Adipocyte (in vitro differentiated cells): ENCODE measurements around the gene DLGAP1.

Source experiments
- DNase-seq: peaks from one replicate; pipeline ENCODE4 v3.0.0-alpha.2; 2015; ENCODE audit warnings: low read depth
- H3K27me3 ChIP-seq: replicated peaks from 2 replicates; pipeline ENCODE4 v1.7.0; 2013; ENCODE audit warnings: mild to moderate bottlenecking, low read length, moderate library complexity; ENCODE audit not compliant: control insufficient read depth, insufficient read depth
- H3K36me3 ChIP-seq: 2 replicates; pipeline ENCODE4 v1.7.0; 2013; ENCODE audit warnings: low read length, mild to moderate bottlenecking, moderate library complexity; ENCODE audit not compliant: control insufficient read depth, insufficient read depth, severe bottlenecking
- H3K4me1 ChIP-seq: 2 replicates; pipeline ENCODE4 v1.7.0; 2013; ENCODE audit warnings: mild to moderate bottlenecking, low read length, moderate library complexity; ENCODE audit not compliant: control insufficient read depth, insufficient read depth
- H3K4me3 ChIP-seq: 2 replicates; pipeline ENCODE4 v1.7.0; 2013; ENCODE audit warnings: mild to moderate bottlenecking, low read length, moderate library complexity
- H3K9ac ChIP-seq: 2 replicates; pipeline ENCODE4 v1.7.0; 2013; ENCODE audit warnings: mild to moderate bottlenecking, low read length, moderate library complexity
- H3K9me3 ChIP-seq: 2 replicates; pipeline ENCODE4 v1.7.0; 2013; ENCODE audit warnings: mild to moderate bottlenecking, low read length, moderate library complexity; ENCODE audit not compliant: control insufficient read depth

The DLGAP1 gene

DNA sequence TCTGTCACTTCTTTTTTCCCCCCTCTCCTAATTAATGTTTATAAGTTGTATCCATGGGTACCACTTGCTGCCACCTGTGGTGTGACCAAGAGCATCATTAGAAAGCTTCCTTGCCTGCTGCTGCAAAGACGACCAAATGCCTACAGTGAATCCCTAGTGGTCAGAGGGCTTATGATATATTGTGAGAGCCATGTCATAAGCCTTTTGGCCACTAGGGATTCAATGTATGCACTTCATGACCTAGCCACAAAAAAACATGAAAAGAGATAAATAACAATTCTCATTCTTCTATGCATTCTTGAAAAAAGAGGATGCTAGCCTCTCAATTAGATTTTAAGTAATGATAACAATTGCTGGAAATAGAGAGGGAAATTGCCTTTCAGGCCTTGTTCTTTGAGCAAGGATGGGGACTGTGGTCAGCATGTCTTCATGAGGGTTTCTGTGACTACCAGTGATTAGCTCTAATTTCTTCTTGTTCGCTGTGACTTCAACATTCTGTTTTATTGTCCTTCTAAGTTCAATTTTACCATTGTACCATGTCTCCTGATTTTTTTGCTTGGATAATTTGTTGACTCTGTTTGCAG is 569.8 kb downstream of the DLGAP1 start:
- Histone ChIP-seq H3K4me3 (no peak overlapping the region), H3K9me3 (no peaks in the 10 kb centered on the region), H3K27me3 (no peaks in the 10 kb centered on the region), H3K36me3 (no peaks in the 10 kb centered on the region), H3K9ac (no peak overlapping the region), H3K4me1 (peaks cover 16% of the 10 kb centered on the region)
- DNase-seq = no peak

DNA sequence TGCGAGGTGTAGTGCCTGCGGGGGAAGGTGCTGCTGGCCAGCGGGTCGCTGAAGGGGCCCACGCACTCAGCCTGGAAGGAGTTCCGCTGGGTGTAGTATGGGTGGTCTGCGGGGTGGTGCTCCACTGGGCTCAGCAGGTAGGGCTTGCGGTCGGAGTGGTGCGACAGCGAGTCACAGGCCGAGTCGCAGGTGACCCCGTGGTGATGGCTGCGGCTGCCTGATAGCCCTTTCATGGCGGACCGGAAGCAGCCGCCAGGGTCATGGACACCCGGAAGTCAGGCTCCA is 575.3 kb downstream of the DLGAP1 start:
- no peak for DNase-seq

DNA sequence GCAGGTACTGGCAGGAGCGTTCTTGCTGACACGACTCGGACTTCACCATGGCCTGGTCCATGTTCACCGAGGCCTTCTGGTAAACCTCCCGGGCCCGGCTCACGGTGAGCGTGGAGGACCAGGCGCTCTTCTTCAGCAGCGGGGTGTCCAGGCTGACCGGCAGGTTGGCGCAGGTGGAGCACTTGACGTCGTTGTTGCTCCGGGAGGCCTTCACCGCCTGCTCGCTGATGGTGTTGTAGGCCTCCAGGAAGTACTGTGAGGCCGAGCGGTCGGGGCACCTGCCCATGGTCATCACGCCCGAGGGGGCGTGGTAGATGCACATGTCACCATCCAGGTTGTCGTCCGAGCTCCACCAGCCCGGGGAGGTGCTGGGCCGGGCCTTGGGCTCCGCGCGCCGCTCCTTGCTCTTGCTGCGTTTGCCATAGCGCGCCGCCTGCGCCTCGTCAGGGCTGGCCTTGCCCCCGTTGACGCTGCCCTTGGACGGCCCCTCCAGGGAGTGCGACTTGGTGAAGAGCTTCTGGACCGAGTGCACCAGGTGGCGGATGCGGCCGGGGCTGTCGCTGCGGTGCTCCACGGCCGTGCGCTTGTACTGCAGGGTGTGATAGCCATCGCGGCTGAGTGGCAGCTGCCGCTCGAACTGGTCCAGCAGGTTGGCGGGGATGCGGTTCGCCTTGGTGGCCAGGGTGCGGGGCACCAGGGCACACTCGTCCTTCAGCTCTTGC is 575.8 kb downstream of the DLGAP1 start:
- DNase-seq = no peak
- Histone ChIP-seq H3K27me3 (no peaks in the 10 kb centered on the region), H3K4me3 (no peak overlapping the region), H3K9me3 (no peaks in the 10 kb centered on the region), H3K4me1 (peaks cover 30% of the 10 kb centered on the region), H3K9ac (no peak overlapping the region), H3K36me3 (no peaks in the 10 kb centered on the region)

More for the DNA sequence above, 575.3 kb downstream of the DLGAP1 start:
- H3K4me3 ChIP-seq = no peak overlapping the region
- H3K4me1 ChIP-seq = peaks cover 25% of the 10 kb centered on the region
- no peaks in the 10 kb centered on the region for H3K9me3 ChIP-seq
- H3K27me3 ChIP-seq = no peaks in the 10 kb centered on the region
- no peaks in the 10 kb centered on the region for H3K36me3 ChIP-seq
- no peak overlapping the region for H3K9ac ChIP-seq

DNA sequence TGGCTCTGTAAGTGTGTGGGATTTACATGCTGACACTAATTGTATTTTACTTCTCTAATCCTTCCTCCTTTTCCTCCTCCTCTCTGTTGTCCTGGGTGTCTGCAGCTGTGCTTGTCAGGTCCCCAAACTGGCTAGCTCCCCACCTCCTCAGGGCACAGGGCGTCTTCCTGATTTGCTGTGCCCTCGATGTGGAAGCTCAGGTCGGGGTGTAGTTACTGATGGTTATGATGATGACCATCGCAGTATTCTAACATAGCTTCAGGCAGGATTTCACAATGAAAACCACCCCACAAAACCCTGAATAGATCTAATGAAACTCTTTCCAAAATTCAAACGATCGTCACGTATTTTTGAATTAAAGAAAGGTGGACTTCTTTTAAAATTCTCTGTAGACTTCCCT is 576.7 kb downstream of the DLGAP1 start:
- Histone ChIP-seq H3K36me3 (no peaks in the 10 kb centered on the region), H3K9ac (no peak overlapping the region), H3K27me3 (no peaks in the 10 kb centered on the region), H3K4me3 (no peak overlapping the region), H3K9me3 (no peaks in the 10 kb centered on the region), H3K4me1 (peaks cover 31% of the 10 kb centered on the region)
- no peak for DNase-seq

DNA sequence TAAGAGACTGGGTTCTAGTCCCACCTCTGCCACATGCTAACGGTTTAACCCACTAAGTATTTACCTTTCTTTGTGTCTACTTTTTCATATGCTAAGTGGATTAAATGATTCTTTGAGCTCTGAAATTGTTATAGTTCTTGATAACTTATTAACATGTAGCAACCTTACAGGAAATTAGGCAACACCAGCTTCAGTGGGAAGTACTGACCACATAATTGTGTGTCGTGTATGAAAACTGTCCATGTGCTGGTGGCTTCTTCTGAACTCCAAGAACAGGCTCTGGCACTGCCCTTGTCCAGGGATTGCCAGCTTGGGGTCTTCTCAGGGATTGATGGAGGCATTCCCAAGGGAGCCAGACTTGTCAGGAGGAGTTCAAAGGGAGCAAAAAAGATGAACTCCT is 577.4 kb downstream of the DLGAP1 start:
- H3K9me3 ChIP-seq = no peaks in the 10 kb centered on the region
- H3K27me3 ChIP-seq = no peaks in the 10 kb centered on the region
- H3K9ac ChIP-seq = no peak overlapping the region
- no peak for DNase-seq
- H3K4me3 ChIP-seq = no peak overlapping the region
- peaks cover 33% of the 10 kb centered on the region for H3K4me1 ChIP-seq
- H3K36me3 ChIP-seq = no peaks in the 10 kb centered on the region

DNA sequence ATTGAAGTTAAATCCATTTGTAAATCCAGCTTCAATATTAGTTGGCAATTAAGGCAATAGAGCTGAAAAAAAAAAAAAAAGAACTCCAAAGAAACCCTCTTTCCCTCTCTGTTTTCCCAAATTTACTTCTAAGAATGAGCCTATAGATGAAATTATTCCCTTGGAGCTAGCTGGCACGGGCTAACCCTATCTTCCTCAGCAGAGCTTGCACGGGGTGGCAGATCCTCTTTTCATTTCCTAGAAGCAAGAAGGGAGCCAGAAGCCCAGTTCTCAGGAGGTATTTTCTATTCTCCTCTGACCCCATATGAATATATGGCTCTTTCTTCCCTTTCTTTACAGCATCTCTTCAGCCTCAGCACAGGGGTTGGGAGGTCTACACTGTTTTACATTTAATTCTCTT is 579.1 kb downstream of the DLGAP1 start:
- Histone ChIP-seq H3K4me1 (peaks cover 38% of the 10 kb centered on the region), H3K36me3 (no peaks in the 10 kb centered on the region), H3K4me3 (no peak overlapping the region), H3K27me3 (no peaks in the 10 kb centered on the region), H3K9me3 (no peaks in the 10 kb centered on the region), H3K9ac (no peak overlapping the region)
- no peak for DNase-seq

DNA sequence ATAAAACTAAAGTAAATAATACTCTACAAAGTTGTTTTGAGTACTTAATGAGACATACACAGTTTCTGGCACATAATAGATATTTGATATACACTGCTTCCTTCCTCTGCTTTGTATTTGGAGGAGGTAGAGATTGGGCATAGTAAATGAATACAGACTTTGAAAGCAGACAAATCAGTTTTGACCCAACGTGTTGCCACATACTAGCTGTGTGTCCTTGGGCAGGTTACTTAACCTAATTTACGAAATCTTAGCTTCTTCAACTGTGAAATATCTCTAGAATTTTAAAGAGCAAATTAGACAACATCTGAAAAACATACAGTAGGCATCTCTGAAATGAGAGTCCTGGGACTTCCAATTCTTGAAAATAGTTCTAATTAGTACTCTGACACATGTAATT is 579.7 kb downstream of the DLGAP1 start:
- Histone ChIP-seq H3K4me1 (peaks cover 38% of the 10 kb centered on the region), H3K9ac (no peak overlapping the region), H3K4me3 (no peak overlapping the region), H3K9me3 (no peaks in the 10 kb centered on the region), H3K27me3 (no peaks in the 10 kb centered on the region), H3K36me3 (no peaks in the 10 kb centered on the region)
- DNase-seq = no peak

DNA sequence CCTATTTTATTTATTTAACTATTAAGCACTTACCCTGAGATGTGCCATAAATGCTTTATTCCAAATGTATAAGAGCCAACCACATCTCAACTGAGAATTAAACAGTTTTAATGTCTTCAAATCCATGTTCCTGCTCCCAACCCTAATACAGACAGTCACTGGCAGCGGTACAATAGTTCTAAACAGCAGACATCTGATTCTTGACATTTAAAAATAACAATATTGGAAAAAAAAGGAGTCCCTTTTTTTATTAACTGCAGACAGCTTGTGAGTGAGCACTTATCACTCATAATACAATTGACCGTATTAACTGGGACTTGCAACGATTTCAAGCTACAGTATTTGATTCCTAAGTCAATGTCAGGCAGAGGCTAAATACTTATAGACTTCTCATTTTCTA is 580.5 kb downstream of the DLGAP1 start:
- Histone ChIP-seq H3K36me3 (no peaks in the 10 kb centered on the region), H3K9ac (peak overlapping the region; percentile 76), H3K9me3 (no peaks in the 10 kb centered on the region), H3K27me3 (no peaks in the 10 kb centered on the region), H3K4me1 (peaks cover 38% of the 10 kb centered on the region), H3K4me3 (peak overlapping the region; percentile 80)
- no peak for DNase-seq

DNA sequence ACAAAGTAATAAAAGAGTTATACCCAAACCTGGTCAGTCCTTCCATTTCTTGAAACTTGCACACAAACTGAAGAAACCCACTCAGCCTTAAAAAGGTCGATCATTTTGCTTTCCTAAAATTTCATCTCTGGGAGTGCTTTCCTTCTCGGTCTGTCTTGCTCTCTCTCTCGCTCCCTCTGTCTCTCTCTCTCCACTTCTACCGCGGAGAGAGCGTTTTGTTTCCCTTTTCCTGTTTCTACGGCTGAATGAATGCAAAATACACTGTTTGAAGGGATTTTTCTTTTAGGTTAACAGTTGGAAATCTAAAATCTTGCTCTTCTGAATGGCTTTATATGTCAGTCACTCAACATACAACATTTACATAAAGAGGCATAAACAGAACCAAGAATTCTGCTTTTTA is 581.0 kb downstream of the DLGAP1 start:
- H3K36me3 ChIP-seq = no peaks in the 10 kb centered on the region

DNA sequence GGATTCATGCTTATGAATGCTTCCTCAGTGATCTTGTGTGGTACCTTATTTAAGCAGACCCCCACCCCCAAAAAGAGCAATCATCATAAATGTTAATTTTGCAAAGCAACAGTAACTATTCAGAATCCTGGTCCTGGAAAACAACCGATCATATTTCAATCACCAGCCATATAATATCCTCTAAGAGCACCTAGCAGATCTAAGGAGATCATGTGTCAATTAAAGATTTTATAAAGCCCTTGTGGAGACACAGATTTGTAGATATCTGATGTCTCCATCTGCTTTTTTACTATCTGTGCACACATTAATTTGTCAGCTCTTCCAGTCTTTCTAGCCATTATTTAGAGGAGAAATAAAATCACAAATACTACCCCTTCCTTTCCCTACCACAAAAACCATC is 581.4 kb downstream of the DLGAP1 start:
- H3K4me1 ChIP-seq = peaks cover 38% of the 10 kb centered on the region
- peak overlapping the region; percentile 80 for H3K4me3 ChIP-seq
- no peak for DNase-seq
- no peaks in the 10 kb centered on the region for H3K36me3 ChIP-seq
- no peaks in the 10 kb centered on the region for H3K27me3 ChIP-seq
- H3K9me3 ChIP-seq = no peaks in the 10 kb centered on the region
- peak overlapping the region; percentile 76 for H3K9ac ChIP-seq

More for the DNA sequence above, 581.0 kb downstream of the DLGAP1 start:
- DNase-seq = no peak
- Histone ChIP-seq H3K4me3 (peak overlapping the region; percentile 80), H3K9ac (peak overlapping the region; percentile 76), H3K27me3 (no peaks in the 10 kb centered on the region), H3K9me3 (no peaks in the 10 kb centered on the region), H3K4me1 (peaks cover 38% of the 10 kb centered on the region)

DNA sequence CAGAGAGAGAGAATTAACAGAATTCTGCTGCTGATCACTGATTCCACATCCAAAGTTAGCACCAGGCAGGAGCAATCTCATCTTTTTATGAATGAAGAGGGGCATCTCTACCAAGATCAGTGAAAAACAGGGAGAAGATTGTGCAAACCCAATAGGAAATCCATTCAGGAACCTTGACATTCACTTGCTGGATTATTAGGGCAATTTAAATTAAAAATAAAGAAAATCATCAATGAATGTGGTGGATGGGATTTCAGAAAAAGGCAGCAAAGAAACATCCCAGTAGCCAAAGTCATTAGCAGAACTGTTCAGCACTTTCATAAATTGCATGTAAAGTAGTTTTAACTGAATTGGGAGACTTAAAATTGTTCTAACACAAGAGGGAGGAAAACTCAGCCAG is 581.9 kb downstream of the DLGAP1 start:
- peaks cover 38% of the 10 kb centered on the region for H3K4me1 ChIP-seq
- no peaks in the 10 kb centered on the region for H3K9me3 ChIP-seq
- no peaks in the 10 kb centered on the region for H3K27me3 ChIP-seq
- H3K9ac ChIP-seq = no peak overlapping the region
- H3K36me3 ChIP-seq = no peaks in the 10 kb centered on the region
- H3K4me3 ChIP-seq = no peak overlapping the region
- DNase-seq = no peak

DNA sequence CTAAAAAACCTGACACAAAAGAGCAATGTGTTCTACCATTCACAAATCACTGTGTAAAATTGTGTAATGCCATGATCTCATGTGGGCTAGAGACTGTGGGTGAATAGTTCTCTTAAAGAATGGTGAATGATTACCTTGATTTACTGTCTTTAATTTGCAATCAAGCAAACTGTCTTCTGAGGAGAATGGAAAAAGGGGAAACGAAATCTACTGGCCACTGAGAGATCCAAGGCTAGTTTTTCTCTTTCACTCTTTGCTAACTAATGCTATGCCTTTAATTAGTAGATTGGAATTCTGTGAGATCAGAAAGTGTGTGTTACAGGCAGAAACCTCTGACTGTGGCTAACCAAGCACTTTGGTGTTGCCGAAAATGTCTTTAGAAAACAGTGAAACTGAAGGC is 582.5 kb downstream of the DLGAP1 start:
- no peaks in the 10 kb centered on the region for H3K27me3 ChIP-seq
- H3K4me3 ChIP-seq = no peak overlapping the region
- H3K9ac ChIP-seq = no peak overlapping the region
- DNase-seq = no peak
- no peaks in the 10 kb centered on the region for H3K9me3 ChIP-seq
- H3K36me3 ChIP-seq = no peaks in the 10 kb centered on the region
- H3K4me1 ChIP-seq = peaks cover 36% of the 10 kb centered on the region
